SH-SY5Y (cell line): Measurements from ENCODE around the gene STX10.

Experiments used
- GATA2 ChIP-seq: IDR thresholded peaks from 2 replicates; pipeline ENCODE4 v1.6.1; 2011; ENCODE audit warnings: mild to moderate bottlenecking, low read depth, low read length
- GATA3 ChIP-seq: IDR thresholded peaks from 2 replicates; pipeline ENCODE4 v1.6.1; 2011; ENCODE audit warnings: low read depth, mild to moderate bottlenecking, low read length, moderate library complexity

- TF ChIP-seq GATA2 (0 out of 2 replicates have a peak, but pooled peaks have one; percentile 5), GATA3 (no peak)
Observed at GRCh38 chr19:13164343-13165161, 14.4 kb upstream of the STX10 start.
